Measurements from ENCODE around the gene COMMD9. TPM values are rescaled to one million over a fixed set of nuclear protein-coding genes. Genes with fewer than 3 reads are reported as not detected.

COMMD9 gene
- total and polyA plus RNA-seq, 2 of the 4 experiments (the other 2 are of a cell fraction), result 50.7 to 58.3 TPM

DNA sequence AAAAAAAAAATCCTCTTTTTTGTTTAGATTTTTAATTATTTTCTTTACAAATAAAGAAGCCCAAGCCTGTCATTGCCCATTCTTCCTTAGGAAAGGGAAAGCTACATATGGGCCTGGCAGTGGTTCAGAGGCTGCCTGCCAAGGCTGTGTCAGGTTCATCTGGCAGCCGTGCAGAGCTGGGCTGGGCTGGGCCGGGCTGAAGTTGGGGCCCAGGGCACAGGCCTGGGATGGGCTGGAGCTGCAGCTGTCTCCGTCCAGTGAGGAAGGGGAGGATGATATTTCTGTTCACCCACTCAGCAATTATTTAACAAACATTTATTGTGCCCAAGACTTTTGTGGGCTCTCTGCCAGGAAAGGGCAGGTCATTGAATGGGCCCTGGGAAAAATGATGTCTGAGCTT is 11.4 kb upstream of the COMMD9 start:
- Histone ChIP-seq H3K79me1 (ENCODE audit: low read depth in 1 of 2, low read length in 2 of 2) (no peaks in the 10 kb centered on the region), H3K56ac (ENCODE audit: extremely low read depth, insufficient read depth, low read length) (no peak overlapping the region), H3K18ac (ENCODE audit: low read depth, low read length) (no peak overlapping the region), H4K20me1 (ENCODE audit: insufficient read depth, low read length) (no peaks in the 10 kb centered on the region), H3K14ac (replicated peaks; ENCODE audit: low read depth, low read length) (no peak overlapping the region), H2AK5ac (ENCODE audit: low read depth, low read length) (no peak overlapping the region), H3K23ac (ENCODE audit: low read depth, low read length) (no peak overlapping the region), H3K9me1 (ENCODE audit: insufficient read depth, low read length) (no peaks in the 10 kb centered on the region), H3K4ac (ENCODE audit: low read depth, low read length) (no peak overlapping the region), H2BK20ac (ENCODE audit: low read depth, low read length) (no peak overlapping the region), H3K27me3 (ENCODE audit: control insufficient read depth, insufficient read depth, low read length) (peaks cover 14% of the 10 kb centered on the region), H3K9me3 (ENCODE audit: control insufficient read depth, insufficient read depth, low read length) (no peaks in the 10 kb centered on the region), H3K4me1 (ENCODE audit: control insufficient read depth, insufficient read depth, low read length) (0 out of 2 replicates have a peak, but pooled peaks cover 2% of the 10 kb centered on the region), H2BK5ac (ENCODE audit: low read depth, low read length, poor library complexity, severe bottlenecking) (no peak overlapping the region), H2AK9ac (replicated peaks; ENCODE audit: low read depth, low read length, poor library complexity) (no peak overlapping the region), H2BK15ac (ENCODE audit: low read depth, low read length) (no peak overlapping the region), H4K5ac (ENCODE audit: low read depth, low read length) (no peak overlapping the region), H4K8ac (ENCODE audit: low read depth in 2 of 2, low read length in 2 of 2) (no peak overlapping the region), H3K27ac (ENCODE audit: insufficient read depth, low read length) (no peak overlapping the region), H3K4me2 (ENCODE audit: low read depth, low read length) (no peak overlapping the region), H3K9ac (ENCODE audit: low read depth, low read length) (no peak overlapping the region), H4K91ac (ENCODE audit: insufficient read depth, low read depth, low read length) (no peak overlapping the region), H3K4me3 (ENCODE audit: insufficient read depth, low read depth, low read length) (no peak overlapping the region), H2BK120ac (ENCODE audit: low read depth, low read length) (no peak overlapping the region), H2AFZ (replicated peaks; ENCODE audit: low read length, poor library complexity) (no peak overlapping the region), H3K36me3 (ENCODE audit: control insufficient read depth, insufficient read depth, low read length) (no peaks in the 10 kb centered on the region)
- WGBS, 2 experiments (ENCODE audit: extremely low coverage in 2 of 2, insufficient read length in 1 of 2), result no CpG with 5 or more reads among the region's 3 CpGs
- in situ Hi-C loops (cut with MboI; ENCODE audit: low sequenced_read_pairs) (no loop called here), dilution Hi-C loops (cut with HindIII; ENCODE audit: low sequenced_read_pairs, unreplicated experiment) (no loop called here), intact Hi-C loops (cut with micrococcal nuclease) (no loop called here)
- ATAC-seq (ENCODE audit: low read depth) (peak; percentile 57), DNase-seq (peak; percentile 17)
- BruUV-seq (replicated peaks), result no TSS peak
- CTCF ChIA-PET, result interaction anchor here (0.6 to 1.3 kb wide), 2 partner anchors 9 to 178 kb away, joined by 3 read pairs; no protein-coding TSS in a partner anchor
- POLR2A ChIA-PET (ENCODE audit: unreplicated experiment), result interaction anchor here (0.6 kb wide), 1 partner anchor 8 kb away, joined by 3 read pairs; no protein-coding TSS in a partner anchor
- no peak for TF ChIP-seq USF2 (IDR thresholded peaks at IDR 0.05; ENCODE audit: low read depth, low read length)
- no peak for TF ChIP-seq NFE2L2 (IDR thresholded peaks at IDR 0.05; ENCODE audit: low read depth, low read length)
- TF ChIP-seq RFX5 (IDR thresholded peaks at IDR 0.05; ENCODE audit: low read depth, low read length), result no peak
- no peak for TF ChIP-seq RAD21 (IDR thresholded peaks at IDR 0.05; ENCODE audit: low read length)
- TF ChIP-seq, protein P1, sequence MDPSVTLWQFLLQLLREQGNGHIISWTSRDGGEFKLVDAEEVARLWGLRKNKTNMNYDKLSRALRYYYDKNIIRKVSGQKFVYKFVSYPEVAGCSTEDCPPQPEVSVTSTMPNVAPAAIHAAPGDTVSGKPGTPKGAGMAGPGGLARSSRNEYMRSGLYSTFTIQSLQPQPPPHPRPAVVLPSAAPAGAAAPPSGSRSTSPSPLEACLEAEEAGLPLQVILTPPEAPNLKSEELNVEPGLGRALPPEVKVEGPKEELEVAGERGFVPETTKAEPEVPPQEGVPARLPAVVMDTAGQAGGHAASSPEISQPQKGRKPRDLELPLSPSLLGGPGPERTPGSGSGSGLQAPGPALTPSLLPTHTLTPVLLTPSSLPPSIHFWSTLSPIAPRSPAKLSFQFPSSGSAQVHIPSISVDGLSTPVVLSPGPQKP (IDR thresholded peaks at IDR 0.05; ENCODE audit: borderline replicate concordance, low read depth, low read length), result no peak
- no peak for TF ChIP-seq POLR2A (IDR thresholded peaks at IDR 0.05; ENCODE audit: low read depth, low read length)
- no peak for TF ChIP-seq MXI1 (IDR thresholded peaks at IDR 0.05; ENCODE audit: borderline replicate concordance, low read depth, low read length)
- TF ChIP-seq CEBPB (IDR thresholded peaks at IDR 0.05; ENCODE audit: low read depth, low read length), result no peak
- no peak for TF ChIP-seq BHLHE40 (IDR thresholded peaks at IDR 0.05; ENCODE audit: low read depth, low read length)
- no peak for TF ChIP-seq MAFK (IDR thresholded peaks at IDR 0.05; ENCODE audit: low read depth, low read length)
- TF ChIP-seq FOS (IDR thresholded peaks at IDR 0.05; ENCODE audit: low read depth, low read length), result no peak
- TF ChIP-seq, protein P2, sequence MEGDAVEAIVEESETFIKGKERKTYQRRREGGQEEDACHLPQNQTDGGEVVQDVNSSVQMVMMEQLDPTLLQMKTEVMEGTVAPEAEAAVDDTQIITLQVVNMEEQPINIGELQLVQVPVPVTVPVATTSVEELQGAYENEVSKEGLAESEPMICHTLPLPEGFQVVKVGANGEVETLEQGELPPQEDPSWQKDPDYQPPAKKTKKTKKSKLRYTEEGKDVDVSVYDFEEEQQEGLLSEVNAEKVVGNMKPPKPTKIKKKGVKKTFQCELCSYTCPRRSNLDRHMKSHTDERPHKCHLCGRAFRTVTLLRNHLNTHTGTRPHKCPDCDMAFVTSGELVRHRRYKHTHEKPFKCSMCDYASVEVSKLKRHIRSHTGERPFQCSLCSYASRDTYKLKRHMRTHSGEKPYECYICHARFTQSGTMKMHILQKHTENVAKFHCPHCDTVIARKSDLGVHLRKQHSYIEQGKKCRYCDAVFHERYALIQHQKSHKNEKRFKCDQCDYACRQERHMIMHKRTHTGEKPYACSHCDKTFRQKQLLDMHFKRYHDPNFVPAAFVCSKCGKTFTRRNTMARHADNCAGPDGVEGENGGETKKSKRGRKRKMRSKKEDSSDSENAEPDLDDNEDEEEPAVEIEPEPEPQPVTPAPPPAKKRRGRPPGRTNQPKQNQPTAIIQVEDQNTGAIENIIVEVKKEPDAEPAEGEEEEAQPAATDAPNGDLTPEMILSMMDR (conservative IDR thresholded peaks at IDR 0.05; ENCODE audit: low read depth, low read length), result no peak
- no peak for TF ChIP-seq CHD1 (IDR thresholded peaks at IDR 0.05; ENCODE audit: low read depth, low read length)
- TF ChIP-seq SMC3 (IDR thresholded peaks at IDR 0.05; ENCODE audit: low read depth, low read length), result no peak
- no peak for TF ChIP-seq RCOR1 (IDR thresholded peaks at IDR 0.05; ENCODE audit: insufficient replicate concordance, low read length)
